ENCODE measurements around the gene MEGF11.

GRCh38 chr15:65906396-65906795 is 347.2 kb downstream of the MEGF11 start:
- TF ChIP-seq CTCF (IDR thresholded peaks at IDR 0.05), result no peak
- no peak for TF ChIP-seq POLR2A (IDR thresholded peaks at IDR 0.05)
